ENCODE results near the gene SCUBE1.

The SCUBE1 gene

GRCh38 chr22:43343262-43343669 is at the start of gene SCUBE1:
Gene SCUBE1 (minus strand): TSS chr22:43343372. CDS start chr22:43343261, 111 bp downstream.
- Mint-ChIP-seq H3K4me3 (peak within 1 kb of the TSS; percentile 60), H3K4me1 (ENCODE audit: low read depth) (peaks cover 7% of the 10 kb centered on the region), H3K9me3 (ENCODE audit: low read depth) (no peaks in the 10 kb centered on the region), H3K36me3 (no peaks in the 10 kb centered on the region), H3K27ac (no peak within 1 kb of the TSS), H3K27me3 (peaks cover 34% of the 10 kb centered on the region)

- no peaks in the 10 kb centered on the region for H3K4me1 Mint-ChIP-seq (ENCODE audit: low read depth)
- H3K27me3 Mint-ChIP-seq, result peaks cover 4% of the 10 kb centered on the region
- H3K4me3 Mint-ChIP-seq, result no peak overlapping the region
- no peak overlapping the region for H3K27ac Mint-ChIP-seq
- no peaks in the 10 kb centered on the region for H3K36me3 Mint-ChIP-seq
- H3K9me3 Mint-ChIP-seq (ENCODE audit: low read depth), result no peaks in the 10 kb centered on the region
These were observed 49.3 kb upstream of the SCUBE1 start for GRCh38 chr22:43392385-43392989.

DNA sequence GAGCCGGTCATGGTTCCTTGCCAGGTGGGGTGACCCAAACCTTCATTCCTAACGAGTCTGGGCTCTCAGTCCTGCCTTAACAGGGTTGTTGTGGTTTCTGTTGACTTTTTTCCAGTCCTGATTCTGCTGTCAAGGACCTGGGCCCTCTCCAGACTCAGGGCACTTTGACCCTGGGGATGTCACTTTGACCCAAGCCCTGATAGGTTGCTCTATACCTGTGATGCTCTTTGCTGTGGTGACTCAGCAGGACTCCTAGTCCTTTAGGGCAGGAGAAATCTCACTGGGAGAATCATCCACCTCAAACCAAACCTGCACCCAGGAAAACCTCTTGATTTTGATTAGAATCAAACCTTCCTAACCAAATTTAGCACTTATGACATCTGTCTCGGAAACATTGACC is 48.1 kb upstream of the SCUBE1 start:
- Mint-ChIP-seq H3K4me3 (no peak overlapping the region), H3K27ac (peak overlapping the region; percentile 28), H3K27me3 (peaks cover 5% of the 10 kb centered on the region), H3K9me3 (ENCODE audit: low read depth) (no peaks in the 10 kb centered on the region), H3K36me3 (no peaks in the 10 kb centered on the region), H3K4me1 (ENCODE audit: low read depth) (no peaks in the 10 kb centered on the region)

GRCh38 chr22:43390872-43391271 is 47.7 kb upstream of the SCUBE1 start:
- Mint-ChIP-seq H3K36me3 (no peaks in the 10 kb centered on the region), H3K4me3 (no peak overlapping the region), H3K9me3 (ENCODE audit: low read depth) (no peaks in the 10 kb centered on the region), H3K27ac (no peak overlapping the region), H3K4me1 (ENCODE audit: low read depth) (peaks cover under 1% of the 10 kb centered on the region), H3K27me3 (peaks cover 5% of the 10 kb centered on the region)

GRCh38 chr22:43390166-43390565 is 47.0 kb upstream of the SCUBE1 start:
- H3K4me3 Mint-ChIP-seq, result no peak overlapping the region
- H3K4me1 Mint-ChIP-seq (ENCODE audit: low read depth), result peaks cover 3% of the 10 kb centered on the region
- H3K9me3 Mint-ChIP-seq (ENCODE audit: low read depth), result no peaks in the 10 kb centered on the region
- H3K27me3 Mint-ChIP-seq, result peaks cover 5% of the 10 kb centered on the region
- no peaks in the 10 kb centered on the region for H3K36me3 Mint-ChIP-seq
- no peak overlapping the region for H3K27ac Mint-ChIP-seq

GRCh38 chr22:43389227-43389836 is 46.2 kb upstream of the SCUBE1 start:
- H3K27ac Mint-ChIP-seq, result no peak overlapping the region
- no peaks in the 10 kb centered on the region for H3K36me3 Mint-ChIP-seq
- H3K4me3 Mint-ChIP-seq, result no peak overlapping the region
- H3K27me3 Mint-ChIP-seq, result peaks cover 5% of the 10 kb centered on the region
- no peaks in the 10 kb centered on the region for H3K9me3 Mint-ChIP-seq (ENCODE audit: low read depth)
- H3K4me1 Mint-ChIP-seq (ENCODE audit: low read depth), result peaks cover 3% of the 10 kb centered on the region

DNA sequence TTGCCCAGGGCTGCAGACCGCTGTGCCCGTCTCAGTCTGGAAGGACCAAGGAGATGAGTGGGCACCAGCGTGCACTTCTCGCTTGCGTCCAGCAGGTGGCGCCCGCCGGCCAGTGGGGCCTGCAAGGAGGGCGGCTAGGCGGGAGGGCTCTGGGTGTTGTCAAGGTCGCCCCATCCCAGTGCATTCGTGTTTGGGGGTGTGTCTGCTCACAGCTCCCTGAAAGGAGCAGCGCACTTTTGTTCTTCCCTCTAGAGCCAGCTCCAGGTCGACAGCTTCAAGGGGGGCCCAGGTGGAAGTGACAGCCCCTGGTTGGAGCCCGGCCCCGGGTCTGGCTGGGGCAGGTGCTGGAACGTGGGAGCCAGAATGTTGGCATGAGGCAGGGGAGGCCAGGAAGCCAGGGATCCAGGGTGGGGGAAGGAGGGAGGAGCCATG is 45.3 kb upstream of the SCUBE1 start:
- no peaks in the 10 kb centered on the region for H3K9me3 Mint-ChIP-seq (ENCODE audit: low read depth)
- H3K27me3 Mint-ChIP-seq, result peaks cover 5% of the 10 kb centered on the region
- H3K4me1 Mint-ChIP-seq (ENCODE audit: low read depth), result peaks cover 3% of the 10 kb centered on the region
- no peaks in the 10 kb centered on the region for H3K36me3 Mint-ChIP-seq
- no peak overlapping the region for H3K27ac Mint-ChIP-seq
- H3K4me3 Mint-ChIP-seq, result no peak overlapping the region

DNA sequence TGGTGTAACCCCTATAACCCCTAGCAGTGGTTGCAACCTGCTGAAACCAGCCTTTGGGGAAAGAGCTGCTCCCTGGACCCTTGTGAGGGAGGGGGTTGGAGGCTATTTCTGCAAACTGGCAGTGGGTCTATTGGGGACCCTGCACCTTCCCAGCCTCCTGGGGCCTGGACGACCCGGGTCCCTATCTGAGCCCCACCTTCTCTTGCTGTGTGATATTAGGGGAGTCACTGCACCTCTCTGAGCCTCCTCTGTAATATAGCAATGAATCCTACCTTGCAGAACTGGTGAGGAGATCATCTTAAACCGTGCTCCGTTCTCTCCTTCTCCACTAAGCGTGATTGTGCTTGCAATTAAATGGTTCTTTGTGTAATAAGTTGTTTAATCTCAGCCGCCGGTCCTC is 44.6 kb upstream of the SCUBE1 start:
- Mint-ChIP-seq H3K9me3 (ENCODE audit: low read depth) (no peaks in the 10 kb centered on the region), H3K36me3 (no peaks in the 10 kb centered on the region), H3K27me3 (peaks cover 5% of the 10 kb centered on the region), H3K4me3 (no peak overlapping the region), H3K27ac (no peak overlapping the region), H3K4me1 (ENCODE audit: low read depth) (peaks cover 3% of the 10 kb centered on the region)

DNA sequence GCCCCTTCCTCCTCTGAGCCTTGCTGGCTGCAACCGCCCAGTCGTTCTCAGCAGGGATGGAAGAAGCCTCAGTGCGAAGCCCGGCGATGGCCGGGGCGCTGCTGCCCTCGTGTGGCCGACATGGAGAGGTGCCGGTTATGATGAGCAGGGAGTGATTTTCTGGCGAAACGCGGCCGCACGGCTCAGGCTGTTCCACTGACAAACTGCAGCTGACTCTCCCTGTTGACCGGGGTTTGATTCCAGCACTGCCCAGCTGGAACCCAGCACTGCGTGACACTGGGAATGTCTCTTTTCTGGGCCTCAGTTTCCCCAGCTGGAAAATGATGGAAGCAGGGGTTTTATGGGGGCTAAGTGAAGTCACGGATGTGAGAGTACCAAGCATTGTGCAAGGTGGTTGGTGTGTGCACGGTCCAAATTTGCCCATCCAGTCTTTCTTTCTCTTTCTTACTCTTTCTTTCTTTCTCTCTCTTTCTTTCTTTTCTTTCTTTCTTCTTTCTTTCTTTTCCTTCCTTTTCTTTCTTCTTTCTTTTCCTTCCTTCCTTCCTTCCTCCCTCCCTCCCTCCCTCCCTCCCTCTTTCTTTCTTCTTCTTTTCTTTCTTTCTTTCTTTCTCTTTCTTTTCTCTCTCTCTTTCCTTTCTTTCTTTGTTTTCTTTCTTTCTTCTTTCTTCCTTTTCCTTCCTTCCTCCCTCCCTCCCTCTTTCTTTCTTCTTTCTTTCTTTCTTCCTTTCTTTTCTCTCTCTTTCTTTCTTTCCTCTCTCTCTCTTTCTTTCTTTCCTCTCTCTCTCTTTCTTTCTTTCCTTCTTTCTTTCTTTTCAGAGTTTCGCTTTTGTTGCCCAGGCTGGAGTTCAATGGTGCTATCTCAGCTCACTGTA is 42.8 kb upstream of the SCUBE1 start:
- Mint-ChIP-seq H3K4me3 (no peak overlapping the region), H3K27ac (no peak overlapping the region), H3K4me1 (ENCODE audit: low read depth) (peaks cover 3% of the 10 kb centered on the region), H3K36me3 (no peaks in the 10 kb centered on the region), H3K27me3 (peaks cover 5% of the 10 kb centered on the region), H3K9me3 (ENCODE audit: low read depth) (no peaks in the 10 kb centered on the region)

DNA sequence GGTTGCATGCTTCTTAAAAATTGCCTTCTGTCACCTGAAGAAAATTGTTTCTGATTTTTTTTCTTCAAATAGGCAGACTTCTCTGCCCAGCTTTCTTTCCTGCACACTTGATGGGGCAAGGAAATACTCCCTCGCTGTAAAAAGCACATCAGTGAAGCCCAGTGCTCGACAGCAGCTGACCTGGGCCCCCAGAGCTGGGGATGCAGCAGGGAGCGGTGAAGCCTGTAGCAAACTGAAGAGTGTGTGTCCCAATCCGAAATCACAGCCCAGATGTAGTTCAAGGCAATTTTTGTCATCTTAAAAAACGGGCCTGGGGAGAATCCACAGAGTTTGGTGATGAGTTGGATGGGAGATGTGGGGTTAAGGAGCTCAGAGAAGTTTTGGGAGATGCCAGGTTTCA is 41.7 kb upstream of the SCUBE1 start:
- H3K4me3 Mint-ChIP-seq, result no peak overlapping the region
- H3K4me1 Mint-ChIP-seq (ENCODE audit: low read depth), result peaks cover 3% of the 10 kb centered on the region
- H3K27ac Mint-ChIP-seq, result no peak overlapping the region
- H3K27me3 Mint-ChIP-seq, result peaks cover 8% of the 10 kb centered on the region
- H3K9me3 Mint-ChIP-seq (ENCODE audit: low read depth), result no peaks in the 10 kb centered on the region
- H3K36me3 Mint-ChIP-seq, result no peaks in the 10 kb centered on the region

- Mint-ChIP-seq H3K27ac (no peak overlapping the region), H3K4me1 (ENCODE audit: low read depth) (peaks cover 6% of the 10 kb centered on the region), H3K27me3 (peaks cover 11% of the 10 kb centered on the region), H3K4me3 (no peak overlapping the region), H3K9me3 (ENCODE audit: low read depth) (no peaks in the 10 kb centered on the region), H3K36me3 (no peaks in the 10 kb centered on the region)
These were observed 38.5 kb upstream of the SCUBE1 start for GRCh38 chr22:43381693-43382092.

GRCh38 chr22:43377896-43378704 is 34.9 kb upstream of the SCUBE1 start:
- Mint-ChIP-seq H3K27ac (no peak overlapping the region), H3K36me3 (peaks cover 10% of the 10 kb centered on the region), H3K4me1 (ENCODE audit: low read depth) (peaks cover 4% of the 10 kb centered on the region), H3K9me3 (ENCODE audit: low read depth) (peaks cover 4% of the 10 kb centered on the region), H3K4me3 (no peak overlapping the region), H3K27me3 (peaks cover 25% of the 10 kb centered on the region)

DNA sequence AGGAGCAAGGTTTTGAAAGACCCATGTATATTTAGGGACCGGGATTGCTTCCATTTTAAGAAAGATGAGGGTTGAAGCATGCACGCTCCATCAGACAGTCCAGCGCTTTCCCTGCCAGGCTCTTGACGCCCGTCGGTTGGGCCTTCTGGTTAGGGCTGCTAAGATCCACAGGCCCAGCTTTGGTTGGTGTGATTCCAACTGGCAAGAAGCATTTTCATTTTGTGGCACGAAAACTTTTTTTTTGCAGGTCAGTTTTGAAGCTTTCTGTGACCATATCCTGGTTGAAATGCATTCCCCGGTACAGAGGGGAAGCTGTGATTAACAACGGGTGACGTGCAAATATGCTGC is 34.4 kb upstream of the SCUBE1 start:
- Mint-ChIP-seq H3K4me1 (ENCODE audit: low read depth) (peaks cover 4% of the 10 kb centered on the region), H3K9me3 (ENCODE audit: low read depth) (peaks cover 4% of the 10 kb centered on the region), H3K36me3 (peaks cover 10% of the 10 kb centered on the region), H3K27ac (no peak overlapping the region), H3K4me3 (no peak overlapping the region), H3K27me3 (peaks cover 26% of the 10 kb centered on the region)

DNA sequence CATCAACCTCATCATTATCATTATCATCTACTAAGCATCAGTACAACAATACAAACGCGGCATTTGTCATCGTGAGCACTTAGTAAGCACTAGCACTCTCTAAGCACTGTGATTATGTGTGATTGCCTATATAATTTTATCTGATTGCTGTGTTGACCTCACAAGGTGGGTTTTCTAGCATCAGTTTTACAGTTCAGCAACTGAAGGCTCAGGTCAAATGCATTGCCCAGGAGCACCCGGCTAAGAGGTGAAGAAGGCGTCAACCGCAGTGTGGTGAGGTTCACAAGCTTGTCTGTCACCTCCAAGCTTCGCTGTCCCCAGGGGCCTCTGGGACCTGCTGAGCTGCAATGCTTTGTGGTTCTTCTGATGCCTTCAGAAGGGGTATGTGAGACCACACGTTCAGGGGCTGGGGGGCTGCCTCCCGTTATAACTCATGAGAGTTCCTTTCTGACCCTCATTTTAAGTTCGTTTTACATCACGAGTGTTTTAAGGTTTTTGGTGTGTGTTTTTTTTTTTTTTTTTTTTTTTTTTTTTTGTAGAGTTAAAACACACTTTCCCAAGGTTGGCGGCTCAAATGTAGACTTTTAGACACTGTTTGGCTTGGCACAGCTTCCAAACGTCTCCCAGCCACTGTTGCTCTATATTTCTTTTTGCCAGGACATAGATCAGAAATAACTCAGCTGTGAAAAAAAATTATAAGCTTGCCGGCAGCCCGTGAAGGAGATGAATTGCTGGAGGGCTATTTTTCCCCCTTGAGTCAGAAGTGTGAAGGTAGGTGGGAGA is 33.8 kb upstream of the SCUBE1 start:
- H3K27ac Mint-ChIP-seq, result no peak overlapping the region
- peaks cover 4% of the 10 kb centered on the region for H3K9me3 Mint-ChIP-seq (ENCODE audit: low read depth)
- peaks cover 4% of the 10 kb centered on the region for H3K4me1 Mint-ChIP-seq (ENCODE audit: low read depth)
- H3K4me3 Mint-ChIP-seq, result no peak overlapping the region
- H3K27me3 Mint-ChIP-seq, result peaks cover 26% of the 10 kb centered on the region
- peaks cover 10% of the 10 kb centered on the region for H3K36me3 Mint-ChIP-seq

Measured in activated naive CD8-positive, alpha-beta T cell (primary cell).